Hepatocyte (in vitro differentiated cells): ENCODE measurements around the gene LATS2.

Source experiments
- CTCF ChIP-seq: fragments of 200-600 bp; sonication (generic); IDR thresholded peaks from 2 replicates; pipeline ENCODE4 v1.5.1; 2016; ENCODE audit warnings: antibody characterized with exemption, mild to moderate bottlenecking; ENCODE audit not compliant: poor library complexity
- EZH2 ChIP-seq: fragments of 200-600 bp; sonication (generic); IDR thresholded peaks from 2 replicates; pipeline ENCODE4 v1.6.1; 2016; ENCODE audit warnings: antibody characterized with exemption, mild to moderate bottlenecking, borderline replicate concordance
- EZH2phosphoT487 ChIP-seq: fragments of 200-600 bp; sonication (generic); IDR thresholded peaks from one replicate; pipeline ENCODE4 v1.6.1; 2018; ENCODE audit warnings: antibody characterized with exemption, mild to moderate bottlenecking, low read depth, moderate library complexity; ENCODE audit not compliant: unreplicated experiment, severe bottlenecking

- no peak for TF ChIP-seq CTCF
- TF ChIP-seq EZH2 = no peak
- no peak for TF ChIP-seq EZH2phosphoT487
These were observed 40.8 kb downstream of the LATS2 start for GRCh38 chr13:21020581-21020980.
